Erythroblast (primary cell): ENCODE results near the gene APOBR.

ENCODE experiments used
- GATA1 ChIP-seq: IDR thresholded peaks from 2 replicates; pipeline ENCODE4 v1.6.1; 2011; ENCODE audit warnings: low read depth, mild to moderate bottlenecking, control low read depth, low read length, moderate library complexity
- POLR2A ChIP-seq: IDR thresholded peaks from 2 replicates; pipeline ENCODE4 v1.6.1; 2011; ENCODE audit warnings: mild to moderate bottlenecking, low read length

DNA sequence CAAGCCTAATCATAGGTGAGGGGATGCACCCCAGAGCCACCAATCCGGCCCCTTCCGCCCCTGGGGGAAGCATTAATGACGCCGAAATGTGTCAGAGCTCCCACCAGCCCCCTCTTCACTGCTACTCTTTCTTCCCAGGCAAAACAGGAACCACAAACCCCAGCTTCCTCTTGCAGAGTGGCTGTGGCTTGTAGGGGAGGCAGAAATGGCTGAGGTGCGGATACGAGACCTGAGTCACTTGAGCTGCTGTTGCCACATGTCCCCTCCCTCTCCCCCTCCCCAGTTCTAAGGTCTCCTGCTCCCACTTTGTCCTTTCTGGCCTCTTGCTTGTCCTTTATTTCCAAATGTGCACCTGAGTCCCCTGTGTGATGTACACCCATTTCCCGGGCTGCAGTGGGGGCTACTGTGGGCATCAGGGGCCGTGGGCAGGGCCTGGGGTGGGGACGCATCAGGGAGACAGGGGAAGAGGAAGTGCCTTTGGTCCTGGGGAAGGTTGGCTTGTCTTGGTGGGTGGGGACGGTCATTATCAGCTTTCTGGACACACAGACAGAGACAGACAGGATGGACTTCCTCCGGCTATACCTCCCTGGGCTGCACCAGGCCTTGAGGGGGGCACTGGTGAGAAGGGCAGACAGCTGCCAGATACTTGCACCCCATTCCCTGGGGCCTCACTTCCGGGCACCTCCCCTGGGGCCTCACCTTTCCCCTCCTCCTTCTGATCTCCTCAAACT is at the start of gene APOBR:
- TF ChIP-seq POLR2A (peak; percentile 49), GATA1 (no peak)
